ENCODE measurements around the gene TMSB4X. TPM values are rescaled to one million over a fixed set of nuclear protein-coding genes. Genes with fewer than 3 reads are reported as not detected.
"Not testable (repeated sequence)": the region's sequence is repeated elsewhere in the genome, so short reads cannot be mapped to it uniquely, and the experiment has no call there.

TMSB4X gene
- total and polyA plus RNA-seq, 2 experiments from 2014 or later: 3,286 to 9,298 TPM

GRCh38 chrX:12975670-12975965 is 708 bp downstream of the TMSB4X start:
- in situ Hi-C loops (cut with MboI): no loop called here
- WGBS, 2 experiments (ENCODE audit: low coverage in 1 of 2, low lambda C conversion rate in 2 of 2, missing lambda C conversion rate in 2 of 2): 0 to 1% methylated on average over 9 to 26 of the region's 26 CpGs
- H3K27me3 ChIP-seq (replicated peaks; ENCODE audit: insufficient read depth): no peaks in the 10 kb centered on the region
- peaks cover 26% of the 10 kb centered on the region for H3K79me2 ChIP-seq (ENCODE audit: insufficient read depth)
- peaks cover 21% of the 10 kb centered on the region for H3K36me3 ChIP-seq (ENCODE audit: low read depth)
- peaks cover 35% of the 10 kb centered on the region for H3F3A ChIP-seq (ENCODE audit: insufficient read depth)
- peak overlapping the region; percentile 99 for H3K27ac ChIP-seq
- DNase-seq: no peak
- peaks cover 16% of the 10 kb centered on the region for H3K4me1 ChIP-seq (ENCODE audit: insufficient read depth)
- no peaks in the 10 kb centered on the region for H4K20me1 ChIP-seq (ENCODE audit: insufficient read depth)
- no peak for TF ChIP-seq EZH2 (IDR thresholded peaks at IDR 0.05; ENCODE audit: insufficient read depth, poor library complexity, severe bottlenecking)
- no peak for TF ChIP-seq EZH2phosphoT487 (IDR thresholded peaks at IDR 0.05; ENCODE audit: insufficient read depth, low read depth)
- H2AFZ ChIP-seq: no peak overlapping the region
- H3K4me2 ChIP-seq (ENCODE audit: unreplicated experiment): peak overlapping the region; percentile 94
- no peaks in the 10 kb centered on the region for H3K9me2 ChIP-seq (ENCODE audit: insufficient read depth)
- peak overlapping the region; percentile 100 for H3K9ac ChIP-seq
- H3K4me3 ChIP-seq: peak overlapping the region; percentile 99
- no peaks in the 10 kb centered on the region for H3K9me3 ChIP-seq (ENCODE audit: low read depth)

GRCh38 chrX:12975991-12976558 is 1.2 kb downstream of the TMSB4X start:
- peaks cover 21% of the 10 kb centered on the region for H3K36me3 ChIP-seq (ENCODE audit: low read depth)
- TF ChIP-seq EZH2 (IDR thresholded peaks at IDR 0.05; ENCODE audit: insufficient read depth, poor library complexity, severe bottlenecking): no peak
- TF ChIP-seq EZH2phosphoT487 (IDR thresholded peaks at IDR 0.05; ENCODE audit: insufficient read depth, low read depth): no peak
- H3K27me3 ChIP-seq (replicated peaks; ENCODE audit: insufficient read depth): no peaks in the 10 kb centered on the region
- H3K4me2 ChIP-seq (ENCODE audit: unreplicated experiment): peak overlapping the region; percentile 94
- H3K79me2 ChIP-seq (ENCODE audit: insufficient read depth): peaks cover 26% of the 10 kb centered on the region
- peak; percentile 60 for DNase-seq
- in situ Hi-C loops (cut with MboI): no loop called here
- no peak overlapping the region for H2AFZ ChIP-seq
- H3K27ac ChIP-seq: peak overlapping the region; percentile 99
- peaks cover 13% of the 10 kb centered on the region for H3K4me1 ChIP-seq (ENCODE audit: insufficient read depth)
- H3K9me3 ChIP-seq (ENCODE audit: low read depth): no peaks in the 10 kb centered on the region
- H3F3A ChIP-seq (ENCODE audit: insufficient read depth): peaks cover 35% of the 10 kb centered on the region
- H3K9ac ChIP-seq: peak overlapping the region; percentile 100
- H3K4me3 ChIP-seq: peak overlapping the region; percentile 99
- H4K20me1 ChIP-seq (ENCODE audit: insufficient read depth): no peaks in the 10 kb centered on the region
- WGBS, 2 experiments (ENCODE audit: low coverage in 1 of 2, low lambda C conversion rate in 2 of 2, missing lambda C conversion rate in 2 of 2): 1% methylated on average over 14 to 31 of the region's 34 CpGs
- no peaks in the 10 kb centered on the region for H3K9me2 ChIP-seq (ENCODE audit: insufficient read depth)

GRCh38 chrX:12976819-12977732 is 2.2 kb downstream of the TMSB4X start:
- peak overlapping the region; percentile 94 for H3K4me2 ChIP-seq (ENCODE audit: unreplicated experiment)
- 2% methylated on average over 12 of the region's 12 CpGs for WGBS, 2 experiments (ENCODE audit: low coverage in 1 of 2, low lambda C conversion rate in 2 of 2, missing lambda C conversion rate in 2 of 2)
- H4K20me1 ChIP-seq (ENCODE audit: insufficient read depth); H3K27me3 ChIP-seq (replicated peaks; ENCODE audit: insufficient read depth); H2AFZ ChIP-seq; DNase-seq; in situ Hi-C loops (cut with MboI); H3K9me3 ChIP-seq (ENCODE audit: low read depth); H3K9me2 ChIP-seq (ENCODE audit: insufficient read depth): not testable (repeated sequence)
- H3K4me1 ChIP-seq (ENCODE audit: insufficient read depth): peaks cover 10% of the 10 kb centered on the region
- peak overlapping the region; percentile 99 for H3K27ac ChIP-seq
- H3K4me3 ChIP-seq: peak overlapping the region; percentile 99
- peaks cover 35% of the 10 kb centered on the region for H3F3A ChIP-seq (ENCODE audit: insufficient read depth)
- peak overlapping the region; percentile 100 for H3K9ac ChIP-seq
- peaks cover 26% of the 10 kb centered on the region for H3K79me2 ChIP-seq (ENCODE audit: insufficient read depth)
- H3K36me3 ChIP-seq (ENCODE audit: low read depth): peaks cover 21% of the 10 kb centered on the region

- peak overlapping the region; percentile 99 for H3K4me3 ChIP-seq
- WGBS, 2 experiments (ENCODE audit: low coverage in 1 of 2, low lambda C conversion rate in 2 of 2, missing lambda C conversion rate in 2 of 2): 9 to 10% methylated on average over 9 of the region's 9 CpGs
- no peak overlapping the region for H2AFZ ChIP-seq
These were observed 2.9 kb downstream of the TMSB4X start for GRCh38 chrX:12977761-12978204.

More at GRCh38 chrX:12977761-12978204, 2.9 kb downstream of the TMSB4X start:
- Histone ChIP-seq H4K20me1 (ENCODE audit: insufficient read depth) (no peaks in the 10 kb centered on the region), H3K4me1 (ENCODE audit: insufficient read depth) (peaks cover 10% of the 10 kb centered on the region), H3F3A (ENCODE audit: insufficient read depth) (peaks cover 35% of the 10 kb centered on the region), H3K9me2 (ENCODE audit: insufficient read depth) (no peaks in the 10 kb centered on the region), H3K4me2 (ENCODE audit: unreplicated experiment) (peak overlapping the region; percentile 94), H3K36me3 (ENCODE audit: low read depth) (peaks cover 21% of the 10 kb centered on the region), H3K9ac (peak overlapping the region; percentile 100), H3K27ac (peak overlapping the region; percentile 99), H3K79me2 (ENCODE audit: insufficient read depth) (peaks cover 26% of the 10 kb centered on the region), H3K27me3 (replicated peaks; ENCODE audit: insufficient read depth) (no peaks in the 10 kb centered on the region), H3K9me3 (ENCODE audit: low read depth) (no peaks in the 10 kb centered on the region)
- TF ChIP-seq EZH2phosphoT487 (IDR thresholded peaks at IDR 0.05; ENCODE audit: insufficient read depth, low read depth) (no peak), EZH2 (IDR thresholded peaks at IDR 0.05; ENCODE audit: insufficient read depth, poor library complexity, severe bottlenecking) (no peak)
- peak; percentile 29 for DNase-seq
- in situ Hi-C loops (cut with MboI): no loop called here
